Testis (tissue), 3 donors: ENCODE results near the gene STX11. TPM values are rescaled to one million over a fixed set of nuclear protein-coding genes. Genes with fewer than 3 reads are reported as not detected.

Source experiments
- DNase-seq: peaks from one replicate; pipeline ENCODE4 v3.0.0-alpha.2; 2019
- H3K27ac ChIP-seq, 2 donors: fragments of 200-600 bp; sonication (generic); one replicate each; pipeline ENCODE4 v1.5.1; 2019
- H3K27me3 ChIP-seq: fragments of 200-600 bp; sonication (generic); one replicate; pipeline ENCODE4 v1.5.1; 2019
- H3K36me3 ChIP-seq: fragments of 200-600 bp; sonication (generic); one replicate; pipeline ENCODE4 v1.5.1; 2017; ENCODE audit warnings: low read depth; ENCODE audit errors: missing control alignments
- H3K4me1 ChIP-seq: fragments of 200-600 bp; sonication (generic); one replicate; pipeline ENCODE4 v1.5.1; 2019
- H3K4me3 ChIP-seq, 2 donors: fragments of 200-600 bp; sonication (generic); one replicate each; pipeline ENCODE4 v1.5.1; 2017 to 2019
- H3K9me3 ChIP-seq: fragments of 200-600 bp; sonication (generic); one replicate; pipeline ENCODE4 v1.5.1; 2017
- CTCF ChIP-seq, 3 experiments: fragments of 450-650 bp in 2 of 3; fragments of 200-600 bp in 1 of 3; sonication (generic) in 1 of 3; IDR thresholded peaks; one replicate each; pipeline ENCODE4 v1.5.1; 2016 to 2019; ENCODE audit warnings: antibody characterized with exemption in 3 of 3, mild to moderate bottlenecking in 2 of 3, moderate library complexity in 1 of 3
- POLR2A ChIP-seq: fragments of 450-650 bp; IDR thresholded peaks from one replicate; pipeline ENCODE4 v1.6.1; 2017; ENCODE audit warnings: antibody characterized with exemption, mild to moderate bottlenecking, moderate library complexity
- WGBS, 2 donors: methylation state at CpG; one replicate each; pipeline ENCODE4 v1.1.5; 2018; 5-methylcytosine and 5-hydroxymethylcytosine counted together
- intact Hi-C: fragments of 100-400 bp; cut with DNase I; formaldehyde crosslinking; loops from one replicate; pipeline ENCODE4 v1.15.1; 2023; ENCODE audit warnings: low total_unique reads
- polyA plus RNA-seq: library from polyadenylated mRNA; stranded (reverse); fragments of 350-450 nt; fragmentation: Illumina TruSeq; extraction: RNeasy Lipid Tissue Mini Kit (QIAGEN cat#74804); gene quantifications from one replicate; pipeline ENCODE4 v1.2.3, GENCODE V29; 2014; ENCODE audit warnings: low read depth, low replicate concordance; ENCODE audit not compliant: insufficient read depth
- total RNA-seq, 2 donors: library from RNA; depleted of rRNA; stranded (reverse); fragments of >200 nt; gene quantifications; one replicate each; pipeline ENCODE4 v1.2.3, GENCODE V29; 2016

The STX11 gene
- total and polyA plus RNA-seq, 3 donors from 2014 or later, result 4.6 to 9.5 (median 6.1) TPM

GRCh38 chr6:144170044-144170443, 19.7 kb downstream of the STX11 start:
- Histone ChIP-seq H3K4me1 (peaks cover 7% of the 10 kb centered on the region), H3K27ac (no peak overlapping the region), H3K4me3 (no peak overlapping the region), H3K27me3 (no peaks in the 10 kb centered on the region), H3K36me3 (no peaks in the 10 kb centered on the region), H3K9me3 (no peaks in the 10 kb centered on the region)
- WGBS, 2 donors, result 88 to 95% methylated on average over 2 of the region's 2 CpGs
- TF ChIP-seq POLR2A (no peak), CTCF (IDR thresholded peaks at IDR 0.05) (no peak)
- intact Hi-C loops, result no loop called here
- DNase-seq, result no peak

GRCh38 chr6:144171406-144171805, 21.1 kb downstream of the STX11 start:
- Histone ChIP-seq H3K27ac (no peak overlapping the region), H3K36me3 (no peaks in the 10 kb centered on the region), H3K4me1 (peaks cover 16% of the 10 kb centered on the region), H3K4me3 (no peak overlapping the region), H3K27me3 (no peaks in the 10 kb centered on the region), H3K9me3 (no peaks in the 10 kb centered on the region)
- no peak for DNase-seq
- intact Hi-C loops, result no loop called here
- WGBS, 2 donors, result 43 to 57% methylated on average over 3 of the region's 3 CpGs
- TF ChIP-seq POLR2A (no peak), CTCF (IDR thresholded peaks at IDR 0.05) (no peak)

- no peak for DNase-seq
- Histone ChIP-seq H3K27ac (no peak overlapping the region), H3K4me1 (peaks cover 16% of the 10 kb centered on the region), H3K4me3 (no peak overlapping the region), H3K9me3 (no peaks in the 10 kb centered on the region), H3K36me3 (no peaks in the 10 kb centered on the region), H3K27me3 (no peaks in the 10 kb centered on the region)
- intact Hi-C loops, result no loop called here
- TF ChIP-seq CTCF (IDR thresholded peaks at IDR 0.05) (no peak), POLR2A (no peak)
- WGBS, 2 donors, result 89% methylated on average over 5 of the region's 5 CpGs
Measured at GRCh38 chr6:144174006-144174405, 23.7 kb downstream of the STX11 start.

GRCh38 chr6:144176043-144176442, 25.7 kb downstream of the STX11 start:
- Histone ChIP-seq H3K27me3 (no peaks in the 10 kb centered on the region), H3K36me3 (no peaks in the 10 kb centered on the region), H3K4me3 (no peak overlapping the region), H3K27ac (no peak overlapping the region), H3K4me1 (peaks cover 16% of the 10 kb centered on the region), H3K9me3 (no peaks in the 10 kb centered on the region)
- WGBS, 2 donors, result 44 to 45% methylated on average over 5 of the region's 5 CpGs
- intact Hi-C loops, result no loop called here
- TF ChIP-seq POLR2A (no peak), CTCF (IDR thresholded peaks at IDR 0.05) (no peak)
- peak; percentile 37 for DNase-seq

GRCh38 chr6:144177726-144178125, 27.4 kb downstream of the STX11 start:
- H3K27me3 ChIP-seq, result no peaks in the 10 kb centered on the region
- no peaks in the 10 kb centered on the region for H3K36me3 ChIP-seq
- no peaks in the 10 kb centered on the region for H3K9me3 ChIP-seq
- intact Hi-C loops, result no loop called here
- 76 to 89% methylated on average over 3 of the region's 3 CpGs for WGBS, 2 donors
- H3K4me1 ChIP-seq, result peaks cover 13% of the 10 kb centered on the region
- H3K4me3 ChIP-seq, result no peak overlapping the region
- no peak for DNase-seq
- H3K27ac ChIP-seq, result no peak overlapping the region
- no peak for TF ChIP-seq CTCF (IDR thresholded peaks at IDR 0.05)
- TF ChIP-seq POLR2A, result no peak
